HepG2 (cell line): ENCODE measurements around the gene TMEM131L. TPM values are rescaled to one million over a fixed set of nuclear protein-coding genes. Genes with fewer than 3 reads are reported as not detected.

ENCODE experiments used
- ATAC-seq: fragments of 200-7000 bp; cut with Tn5 transposase; 3 replicates; pipeline ENCODE4 v1.9.1; 2020; ENCODE audit warnings: mild to moderate bottlenecking, moderate library complexity
- BruUV-seq: library from RNA; stranded (reverse); fragments of 400-500 nt; replicated peaks from 2 replicates; lab custom pipeline; 2021; lab: Mats Ljungman, UMichigan
- CTCF ChIA-PET: fragments of 300-600 bp; formaldehyde crosslinking; extraction: SDS; loops from one replicate; lab custom pipeline; 2021; ENCODE audit warnings: low total read pairs, inconsistent platforms, low intra/inter-chr PET ratio; lab: Yijun Ruan, JAX
- POLR2A ChIA-PET: fragments of 350-600 bp; sonication (Branson Sonifier 250); formaldehyde crosslinking; loops from one replicate; lab custom pipeline; 2020; ENCODE audit warnings: antibody characterized with exemption, inconsistent platforms; lab: Yijun Ruan, JAX
- DNase-seq: peaks from one replicate; pipeline ENCODE4 v3.0.0-alpha.2; 2015; ENCODE audit warnings: low spot score
- FAIRE-seq: peaks from 3 replicates; lab custom pipeline; 2011; peaks lifted over from hg19 to GRCh38; lab: Jason Lieb, UNC
- H2AFZ ChIP-seq: one replicate; pipeline ENCODE4 v1.6.1; 2011; ENCODE audit warnings: low read length, inconsistent platforms
- H3K27ac ChIP-seq: fragments of 300-600 bp; 3 replicates; pipeline ENCODE4 v1.8.0; 2011; ENCODE audit warnings: mixed run types, mild to moderate bottlenecking, mixed read lengths, low read length, inconsistent platforms; ENCODE audit not compliant: insufficient read depth; ENCODE audit errors: extremely low read length
- H3K27me3 ChIP-seq, 2 experiments: fragments of 200-600 bp in 1 of 2; 2 replicates in 1 of 2; 3 replicates in 1 of 2; pipeline versions ENCODE4 v1.6.0 to v1.8.0; 2011; ENCODE audit warnings: low read length in 2 of 2, mild to moderate bottlenecking in 2 of 2, moderate library complexity in 2 of 2, inconsistent platforms in 1 of 2; ENCODE audit not compliant: insufficient read depth in 2 of 2, control insufficient read depth in 1 of 2
- H3K36me3 ChIP-seq, 2 experiments: fragments of 200-600 bp in 1 of 2; replicated peaks in 1 of 2; 2 replicates in 1 of 2; 3 replicates in 1 of 2; pipeline versions ENCODE4 v1.5.1 to v1.8.0; 2011; ENCODE audit warnings: low read length in 2 of 2, inconsistent platforms in 1 of 2; ENCODE audit not compliant: insufficient read depth in 2 of 2, control insufficient read depth in 1 of 2
- H3K4me1 ChIP-seq: 2 replicates; pipeline ENCODE4 v1.5.1; 2012; ENCODE audit warnings: low read length, inconsistent platforms; ENCODE audit not compliant: insufficient read depth
- H3K4me2 ChIP-seq: 2 replicates; pipeline ENCODE4 v1.6.0; 2011; ENCODE audit warnings: low read depth, low read length, inconsistent platforms
- H3K4me3 ChIP-seq, 3 experiments: fragments of 200-600 bp in 1 of 3; sonication (generic), shearing (Covaris generic) in 1 of 3; replicated peaks in 1 of 3; 2 replicates each; pipeline ENCODE4 v1.5.1; 2011 to 2016; ENCODE audit warnings: low read length in 3 of 3, inconsistent platforms in 2 of 3, low read depth in 2 of 3, mild to moderate bottlenecking in 2 of 3, control low read depth in 1 of 3, mixed read lengths in 1 of 3; ENCODE audit not compliant: insufficient read depth in 1 of 3
- H3K79me2 ChIP-seq: one replicate; pipeline ENCODE4 v1.6.1; 2011; ENCODE audit warnings: low read length, inconsistent platforms; ENCODE audit not compliant: insufficient read depth
- H3K9ac ChIP-seq: 2 replicates; pipeline ENCODE4 v1.6.0; 2011; ENCODE audit warnings: mild to moderate bottlenecking, low read depth, low read length, inconsistent platforms; ENCODE audit not compliant: insufficient read depth
- H3K9me3 ChIP-seq: 2 replicates; pipeline ENCODE4 v1.5.1; 2012; ENCODE audit warnings: mild to moderate bottlenecking, low read length
- H4K20me1 ChIP-seq: 2 replicates; pipeline ENCODE4 v1.6.0; 2011; ENCODE audit warnings: inconsistent platforms, mild to moderate bottlenecking, low read length, moderate library complexity; ENCODE audit not compliant: insufficient read depth
- CHD2 ChIP-seq: IDR thresholded peaks from 2 replicates; pipeline ENCODE4 v1.6.1; 2011; ENCODE audit warnings: low read depth, low read length, improper control_type of control experiment
- EHMT2 ChIP-seq: fragments of 200-600 bp; sonication (generic); IDR thresholded peaks from 2 replicates; pipeline ENCODE4 v1.7.0; 2017; ENCODE audit warnings: antibody characterized with exemption, low read depth, low read length, borderline replicate concordance
- IKZF1 ChIP-seq: fragments of 450-650 bp; IDR thresholded peaks from 2 replicates; pipeline ENCODE4 v1.7.1; 2016
- IKZF4 ChIP-seq: sonication (generic); formaldehyde crosslinking; IDR thresholded peaks from 2 replicates; pipeline ENCODE4 v1.5.1; 2020; ENCODE audit warnings: borderline replicate concordance, mild to moderate bottlenecking, low read depth, missing genetic modification reagents; ENCODE audit errors: not compliant biosample characterization
- NONO ChIP-seq, 2 experiments: fragments of 450-650 bp in 1 of 2; sonication (generic) in 1 of 2; formaldehyde crosslinking in 1 of 2; IDR thresholded peaks in 1 of 2; conservative IDR thresholded peaks in 1 of 2; 2 replicates each; pipeline versions ENCODE4 v1.6.1 to v1.8.0; 2017 to 2022; ENCODE audit warnings: mild to moderate bottlenecking in 1 of 2, missing genetic modification reagents in 1 of 2, moderate library complexity in 1 of 2
- PAF1 ChIP-seq: IDR thresholded peaks from 2 replicates; pipeline ENCODE4 v1.6.1; 2016; ENCODE audit warnings: missing genetic modification reagents, missing compliant biosample characterization
- ZBTB42 ChIP-seq: sonication (generic); formaldehyde crosslinking; IDR thresholded peaks from 2 replicates; pipeline ENCODE4 v1.5.0; 2020; ENCODE audit warnings: mild to moderate bottlenecking, missing genetic modification reagents
- ZNF709 ChIP-seq: sonication (generic); formaldehyde crosslinking; IDR thresholded peaks from 2 replicates; pipeline ENCODE4 v1.5.0; 2020; ENCODE audit warnings: mild to moderate bottlenecking, missing genetic modification reagents
- ZNF761 ChIP-seq: sonication (generic); formaldehyde crosslinking; conservative IDR thresholded peaks from 2 replicates; pipeline ENCODE4 v1.4.0; 2020; ENCODE audit warnings: mild to moderate bottlenecking, missing genetic modification reagents
- WGBS: methylation state at CpG from one replicate; pipeline ENCODE4 v1.1.6; 2017; ENCODE audit warnings: low lambda C conversion rate; 5-methylcytosine and 5-hydroxymethylcytosine counted together
- in situ Hi-C: cut with HindIII; loops from 2 replicates; pipeline ENCODE4 v1.10.0; 2017; ENCODE audit warnings: low pct_unique_long_range_greater_than_20kb; ENCODE audit not compliant: extremely low pct_ligation_motif_present
- intact Hi-C: fragments of 100-400 bp; cut with micrococcal nuclease; formaldehyde crosslinking; loops from one replicate; pipeline ENCODE4 v1.10.0; 2022; ENCODE audit not compliant: unreplicated experiment
- polyA plus RNA-seq, 8 experiments: library from polyadenylated mRNA; depleted of rRNA in 3 of 8; stranded (reverse) in 7 of 8; unstranded in 1 of 8; fragments of >200 nt; fragmentation: Illumina TruSeq in 4 of 8; extraction: Trizol in 4 of 8; gene quantifications; 2 replicates each; pipeline versions ENCODE4 v1.2.1 to v1.2.3, GENCODE V29; 2011 to 2016; ENCODE audit warnings: low read depth in 4 of 8, missing spikeins in 1 of 8, mixed read lengths in 1 of 8; ENCODE audit not compliant: insufficient read depth in 1 of 8
- total RNA-seq, 5 experiments: library from RNA; depleted of rRNA; stranded (reverse); fragments of >200 nt; fragmentation: Illumina TruSeq; extraction: Trizol; gene quantifications; 2 replicates each; pipeline ENCODE4 v1.2.3, GENCODE V29; 2016; ENCODE audit warnings: low read depth in 1 of 5
- TF ChIP-seq, protein P1 (sequence below): IDR thresholded peaks from 2 replicates; pipeline ENCODE4 v1.6.1; 2012; ENCODE audit warnings: low read depth, low read length, improper control_type of control experiment
- TF ChIP-seq, protein P2 (sequence below): sonication (generic); formaldehyde crosslinking; IDR thresholded peaks from 2 replicates; pipeline ENCODE4 v1.5.0; 2020; ENCODE audit warnings: mild to moderate bottlenecking, missing genetic modification reagents
- TF ChIP-seq, protein P3 (sequence below): sonication (generic); formaldehyde crosslinking; IDR thresholded peaks from 2 replicates; pipeline ENCODE4 v1.9.0; 2021; ENCODE audit warnings: missing genetic modification reagents, borderline replicate concordance
- TF ChIP-seq, protein P4 (sequence below): sonication (generic); formaldehyde crosslinking; IDR thresholded peaks from 2 replicates; pipeline ENCODE4 v1.4.0; 2020; ENCODE audit warnings: missing genetic modification reagents

TMEM131L gene
- total and polyA plus RNA-seq, 2 of the 13 experiments (the other 11 are each of a cell fraction or from before 2014, with no cell fraction given), result 2.2 to 4.5 TPM

DNA sequence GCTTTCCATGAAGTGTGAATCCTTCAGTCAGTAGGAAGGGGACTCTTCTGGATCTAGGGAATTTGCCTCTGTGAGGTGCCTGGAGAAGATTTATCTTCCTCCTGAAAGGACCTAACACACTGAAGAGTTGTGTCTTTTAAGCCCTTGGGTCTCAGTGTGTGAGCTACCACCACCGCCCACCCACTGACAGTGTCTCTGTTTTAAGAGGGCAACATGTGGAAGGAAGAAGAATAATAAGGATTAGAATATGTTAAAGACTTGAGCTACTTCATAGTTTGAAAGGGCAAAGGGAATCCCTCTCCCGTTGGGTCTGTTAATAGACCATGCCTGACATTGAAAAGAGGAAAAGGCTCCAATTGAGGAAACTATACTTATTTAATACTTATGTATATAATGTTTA lies 153.7 kb downstream of the TMEM131L start (continued):
- TF ChIP-seq, protein P1, sequence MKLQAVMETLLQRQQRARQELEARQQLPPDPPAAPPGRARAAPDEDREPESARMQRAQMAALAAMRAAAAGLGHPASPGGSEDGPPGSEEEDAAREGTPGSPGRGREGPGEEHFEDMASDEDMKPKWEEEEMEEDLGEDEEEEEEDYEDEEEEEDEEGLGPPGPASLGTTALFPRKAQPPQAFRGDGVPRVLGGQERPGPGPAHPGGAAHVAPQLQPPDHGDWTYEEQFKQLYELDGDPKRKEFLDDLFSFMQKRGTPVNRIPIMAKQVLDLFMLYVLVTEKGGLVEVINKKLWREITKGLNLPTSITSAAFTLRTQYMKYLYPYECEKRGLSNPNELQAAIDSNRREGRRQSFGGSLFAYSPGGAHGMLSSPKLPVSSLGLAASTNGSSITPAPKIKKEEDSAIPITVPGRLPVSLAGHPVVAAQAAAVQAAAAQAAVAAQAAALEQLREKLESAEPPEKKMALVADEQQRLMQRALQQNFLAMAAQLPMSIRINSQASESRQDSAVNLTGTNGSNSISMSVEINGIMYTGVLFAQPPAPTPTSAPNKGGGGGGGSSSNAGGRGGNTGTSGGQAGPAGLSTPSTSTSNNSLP, result no peak
- TF ChIP-seq, protein P2, sequence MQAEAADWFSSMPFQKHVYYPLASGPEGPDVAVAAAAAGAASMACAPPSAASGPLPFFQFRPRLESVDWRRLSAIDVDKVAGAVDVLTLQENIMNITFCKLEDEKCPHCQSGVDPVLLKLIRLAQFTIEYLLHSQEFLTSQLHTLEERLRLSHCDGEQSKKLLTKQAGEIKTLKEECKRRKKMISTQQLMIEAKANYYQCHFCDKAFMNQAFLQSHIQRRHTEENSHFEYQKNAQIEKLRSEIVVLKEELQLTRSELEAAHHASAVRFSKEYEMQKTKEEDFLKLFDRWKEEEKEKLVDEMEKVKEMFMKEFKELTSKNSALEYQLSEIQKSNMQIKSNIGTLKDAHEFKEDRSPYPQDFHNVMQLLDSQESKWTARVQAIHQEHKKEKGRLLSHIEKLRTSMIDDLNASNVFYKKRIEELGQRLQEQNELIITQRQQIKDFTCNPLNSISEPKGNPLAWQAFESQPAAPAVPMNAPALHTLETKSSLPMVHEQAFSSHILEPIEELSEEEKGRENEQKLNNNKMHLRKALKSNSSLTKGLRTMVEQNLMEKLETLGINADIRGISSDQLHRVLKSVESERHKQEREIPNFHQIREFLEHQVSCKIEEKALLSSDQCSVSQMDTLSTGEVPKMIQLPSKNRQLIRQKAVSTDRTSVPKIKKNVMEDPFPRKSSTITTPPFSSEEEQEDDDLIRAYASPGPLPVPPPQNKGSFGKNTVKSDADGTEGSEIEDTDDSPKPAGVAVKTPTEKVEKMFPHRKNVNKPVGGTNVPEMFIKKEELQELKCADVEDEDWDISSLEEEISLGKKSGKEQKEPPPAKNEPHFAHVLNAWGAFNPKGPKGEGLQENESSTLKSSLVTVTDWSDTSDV (CRISPR knock-in tag), result no peak
- no peak for TF ChIP-seq IKZF1
- no peak for TF ChIP-seq ZNF709 (CRISPR knock-in tag)
- TF ChIP-seq PAF1, result no peak
- TF ChIP-seq ZNF761, result no peak

DNA sequence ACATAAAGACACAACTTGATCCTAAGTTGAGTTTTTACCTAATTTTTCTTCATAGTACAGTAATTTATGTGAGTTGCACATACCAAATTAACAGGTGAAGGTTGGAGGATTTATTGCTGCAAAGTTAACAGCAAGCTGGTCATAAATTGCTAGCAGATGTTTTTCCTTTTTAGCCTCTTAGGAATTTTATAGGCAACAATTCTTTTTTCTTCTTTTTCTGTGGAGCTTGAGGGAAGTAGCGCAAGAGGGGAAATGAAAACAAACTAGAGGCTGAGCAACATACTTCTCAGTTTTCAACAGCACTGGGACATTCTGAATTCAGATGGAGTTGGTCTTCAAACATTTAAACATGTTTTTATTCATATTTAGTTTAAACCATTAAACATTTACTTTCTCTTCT lies 154.2 kb downstream of the TMEM131L start:
- DNase-seq (no peak), FAIRE-seq (no peak), ATAC-seq (no peak)
- H3K27me3 ChIP-seq, result no peaks in the 10 kb centered on the region
- no peak overlapping the region for H3K4me2 ChIP-seq
- in situ Hi-C loops, result no loop called here
- no peak overlapping the region for H2AFZ ChIP-seq
- ChIA-PET POLR2A (no interaction called here), CTCF (no interaction called here)
- no peak overlapping the region for H3K9ac ChIP-seq
- H3K27ac ChIP-seq, result no peak overlapping the region
- H4K20me1 ChIP-seq, result no peaks in the 10 kb centered on the region
- no peaks in the 10 kb centered on the region for H3K4me1 ChIP-seq
- intact Hi-C loops, result no loop called here
- BruUV-seq, result no TSS peak
- 0 out of 5 replicates have a peak, but pooled peaks cover 0 to 8% of the 10 kb centered on the region in 2 experiments for H3K36me3 ChIP-seq
- no peaks in the 10 kb centered on the region for H3K9me3 ChIP-seq
- 100% methylated on average over 1 of the region's 1 CpG for WGBS
- H3K79me2 ChIP-seq, result no peaks in the 10 kb centered on the region
- H3K4me3 ChIP-seq, result no peak overlapping the region
- TF ChIP-seq, protein P3, sequence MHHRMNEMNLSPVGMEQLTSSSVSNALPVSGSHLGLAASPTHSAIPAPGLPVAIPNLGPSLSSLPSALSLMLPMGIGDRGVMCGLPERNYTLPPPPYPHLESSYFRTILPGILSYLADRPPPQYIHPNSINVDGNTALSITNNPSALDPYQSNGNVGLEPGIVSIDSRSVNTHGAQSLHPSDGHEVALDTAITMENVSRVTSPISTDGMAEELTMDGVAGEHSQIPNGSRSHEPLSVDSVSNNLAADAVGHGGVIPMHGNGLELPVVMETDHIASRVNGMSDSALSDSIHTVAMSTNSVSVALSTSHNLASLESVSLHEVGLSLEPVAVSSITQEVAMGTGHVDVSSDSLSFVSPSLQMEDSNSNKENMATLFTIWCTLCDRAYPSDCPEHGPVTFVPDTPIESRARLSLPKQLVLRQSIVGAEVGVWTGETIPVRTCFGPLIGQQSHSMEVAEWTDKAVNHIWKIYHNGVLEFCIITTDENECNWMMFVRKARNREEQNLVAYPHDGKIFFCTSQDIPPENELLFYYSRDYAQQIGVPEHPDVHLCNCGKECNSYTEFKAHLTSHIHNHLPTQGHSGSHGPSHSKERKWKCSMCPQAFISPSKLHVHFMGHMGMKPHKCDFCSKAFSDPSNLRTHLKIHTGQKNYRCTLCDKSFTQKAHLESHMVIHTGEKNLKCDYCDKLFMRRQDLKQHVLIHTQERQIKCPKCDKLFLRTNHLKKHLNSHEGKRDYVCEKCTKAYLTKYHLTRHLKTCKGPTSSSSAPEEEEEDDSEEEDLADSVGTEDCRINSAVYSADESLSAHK (CRISPR knock-in tag), result no peak
- TF ChIP-seq, protein P4, sequence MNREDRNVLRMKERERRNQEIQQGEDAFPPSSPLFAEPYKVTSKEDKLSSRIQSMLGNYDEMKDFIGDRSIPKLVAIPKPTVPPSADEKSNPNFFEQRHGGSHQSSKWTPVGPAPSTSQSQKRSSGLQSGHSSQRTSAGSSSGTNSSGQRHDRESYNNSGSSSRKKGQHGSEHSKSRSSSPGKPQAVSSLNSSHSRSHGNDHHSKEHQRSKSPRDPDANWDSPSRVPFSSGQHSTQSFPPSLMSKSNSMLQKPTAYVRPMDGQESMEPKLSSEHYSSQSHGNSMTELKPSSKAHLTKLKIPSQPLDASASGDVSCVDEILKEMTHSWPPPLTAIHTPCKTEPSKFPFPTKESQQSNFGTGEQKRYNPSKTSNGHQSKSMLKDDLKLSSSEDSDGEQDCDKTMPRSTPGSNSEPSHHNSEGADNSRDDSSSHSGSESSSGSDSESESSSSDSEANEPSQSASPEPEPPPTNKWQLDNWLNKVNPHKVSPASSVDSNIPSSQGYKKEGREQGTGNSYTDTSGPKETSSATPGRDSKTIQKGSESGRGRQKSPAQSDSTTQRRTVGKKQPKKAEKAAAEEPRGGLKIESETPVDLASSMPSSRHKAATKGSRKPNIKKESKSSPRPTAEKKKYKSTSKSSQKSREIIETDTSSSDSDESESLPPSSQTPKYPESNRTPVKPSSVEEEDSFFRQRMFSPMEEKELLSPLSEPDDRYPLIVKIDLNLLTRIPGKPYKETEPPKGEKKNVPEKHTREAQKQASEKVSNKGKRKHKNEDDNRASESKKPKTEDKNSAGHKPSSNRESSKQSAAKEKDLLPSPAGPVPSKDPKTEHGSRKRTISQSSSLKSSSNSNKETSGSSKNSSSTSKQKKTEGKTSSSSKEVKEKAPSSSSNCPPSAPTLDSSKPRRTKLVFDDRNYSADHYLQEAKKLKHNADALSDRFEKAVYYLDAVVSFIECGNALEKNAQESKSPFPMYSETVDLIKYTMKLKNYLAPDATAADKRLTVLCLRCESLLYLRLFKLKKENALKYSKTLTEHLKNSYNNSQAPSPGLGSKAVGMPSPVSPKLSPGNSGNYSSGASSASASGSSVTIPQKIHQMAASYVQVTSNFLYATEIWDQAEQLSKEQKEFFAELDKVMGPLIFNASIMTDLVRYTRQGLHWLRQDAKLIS (CRISPR knock-in tag), result no peak
- no peak for TF ChIP-seq EHMT2
- TF ChIP-seq IKZF4, result no peak
- TF ChIP-seq NONO (IDR thresholded peaks at IDR 0.05), result no peak
- TF ChIP-seq NONO (CRISPR knock-in tag; conservative IDR thresholded peaks at IDR 0.05), result no peak
- TF ChIP-seq ZBTB42 (CRISPR knock-in tag), result no peak
- TF ChIP-seq CHD2, result no peak
